ENCODE data around the gene LRIG3. TPM values are rescaled to one million over a fixed set of nuclear protein-coding genes. Genes with fewer than 3 reads are reported as not detected.
"Not testable (repeated sequence)": the region's sequence is repeated elsewhere in the genome, so short reads cannot be mapped to it uniquely, and the experiment has no call there.

LRIG3 gene
- total RNA-seq, 4 donors from 2014 or later, result 42.0 to 103 (median 50.2) TPM

GRCh38 chr12:58914457-58914856 lies 5.8 kb downstream of the LRIG3 start:
- intact Hi-C loops (cut with DNase I; ENCODE audit: low total_unique reads), result no loop called here
- no peaks in the 10 kb centered on the region for H3K27me3 ChIP-seq
- no peaks in the 10 kb centered on the region for H3K9me3 ChIP-seq
- peaks cover 0 to 8% of the 10 kb centered on the region in 2 donors for H3K4me1 ChIP-seq
- no peak for TF ChIP-seq POLR2A (IDR thresholded peaks at IDR 0.05)
- TF ChIP-seq, protein P1, sequence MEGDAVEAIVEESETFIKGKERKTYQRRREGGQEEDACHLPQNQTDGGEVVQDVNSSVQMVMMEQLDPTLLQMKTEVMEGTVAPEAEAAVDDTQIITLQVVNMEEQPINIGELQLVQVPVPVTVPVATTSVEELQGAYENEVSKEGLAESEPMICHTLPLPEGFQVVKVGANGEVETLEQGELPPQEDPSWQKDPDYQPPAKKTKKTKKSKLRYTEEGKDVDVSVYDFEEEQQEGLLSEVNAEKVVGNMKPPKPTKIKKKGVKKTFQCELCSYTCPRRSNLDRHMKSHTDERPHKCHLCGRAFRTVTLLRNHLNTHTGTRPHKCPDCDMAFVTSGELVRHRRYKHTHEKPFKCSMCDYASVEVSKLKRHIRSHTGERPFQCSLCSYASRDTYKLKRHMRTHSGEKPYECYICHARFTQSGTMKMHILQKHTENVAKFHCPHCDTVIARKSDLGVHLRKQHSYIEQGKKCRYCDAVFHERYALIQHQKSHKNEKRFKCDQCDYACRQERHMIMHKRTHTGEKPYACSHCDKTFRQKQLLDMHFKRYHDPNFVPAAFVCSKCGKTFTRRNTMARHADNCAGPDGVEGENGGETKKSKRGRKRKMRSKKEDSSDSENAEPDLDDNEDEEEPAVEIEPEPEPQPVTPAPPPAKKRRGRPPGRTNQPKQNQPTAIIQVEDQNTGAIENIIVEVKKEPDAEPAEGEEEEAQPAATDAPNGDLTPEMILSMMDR (IDR thresholded peaks at IDR 0.05), result no peak
- no peak overlapping the region for H3K4me3 ChIP-seq
- DNase-seq, result no peak
- no peaks in the 10 kb centered on the region for H3K36me3 ChIP-seq
- no peak overlapping the region for H3K27ac ChIP-seq

DNA sequence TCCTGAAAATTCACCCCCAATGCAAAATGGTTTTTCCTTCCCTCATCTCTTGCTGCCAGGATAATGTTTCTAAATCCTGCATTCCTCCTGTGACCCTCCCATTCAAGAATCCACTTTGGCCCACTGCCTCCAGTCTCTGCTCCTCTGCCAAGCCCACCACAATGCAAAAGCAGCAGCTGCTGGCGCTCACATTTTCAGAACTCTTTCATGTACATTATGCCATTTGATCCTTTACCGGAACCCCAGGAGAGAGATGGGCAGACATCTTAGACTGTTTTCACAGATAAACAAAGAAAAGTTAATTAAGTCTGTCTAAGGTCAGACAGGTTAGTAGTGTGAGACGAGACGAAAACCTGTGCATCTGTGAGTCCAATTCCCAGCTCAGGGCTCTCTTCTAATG lies 12.9 kb downstream of the LRIG3 start:
- no peak overlapping the region for H3K27ac ChIP-seq
- intact Hi-C loops (cut with DNase I; ENCODE audit: low total_unique reads), result no loop called here
- H3K9me3 ChIP-seq, result no peaks in the 10 kb centered on the region
- H3K36me3 ChIP-seq, result no peaks in the 10 kb centered on the region
- no peaks in the 10 kb centered on the region for H3K4me1 ChIP-seq
- TF ChIP-seq, protein P1 (IDR thresholded peaks at IDR 0.05), result no peak
- no peak for TF ChIP-seq POLR2A (IDR thresholded peaks at IDR 0.05)
- no peaks in the 10 kb centered on the region for H3K27me3 ChIP-seq
- DNase-seq, result no peak
- no peak overlapping the region for H3K4me3 ChIP-seq

- no peak overlapping the region for H3K4me3 ChIP-seq
- H3K9me3 ChIP-seq, result no peaks in the 10 kb centered on the region
- TF ChIP-seq, protein P1 (IDR thresholded peaks at IDR 0.05), result no peak
- TF ChIP-seq POLR2A (IDR thresholded peaks at IDR 0.05), result no peak
- H3K4me1 ChIP-seq, result no peaks in the 10 kb centered on the region
- intact Hi-C loops (cut with DNase I; ENCODE audit: low total_unique reads), result no loop called here
- no peak overlapping the region for H3K27ac ChIP-seq
- H3K36me3 ChIP-seq, result no peaks in the 10 kb centered on the region
- DNase-seq, result no peak
- no peaks in the 10 kb centered on the region for H3K27me3 ChIP-seq
These were observed 13.4 kb downstream of the LRIG3 start for GRCh38 chr12:58906917-58907316.

DNA sequence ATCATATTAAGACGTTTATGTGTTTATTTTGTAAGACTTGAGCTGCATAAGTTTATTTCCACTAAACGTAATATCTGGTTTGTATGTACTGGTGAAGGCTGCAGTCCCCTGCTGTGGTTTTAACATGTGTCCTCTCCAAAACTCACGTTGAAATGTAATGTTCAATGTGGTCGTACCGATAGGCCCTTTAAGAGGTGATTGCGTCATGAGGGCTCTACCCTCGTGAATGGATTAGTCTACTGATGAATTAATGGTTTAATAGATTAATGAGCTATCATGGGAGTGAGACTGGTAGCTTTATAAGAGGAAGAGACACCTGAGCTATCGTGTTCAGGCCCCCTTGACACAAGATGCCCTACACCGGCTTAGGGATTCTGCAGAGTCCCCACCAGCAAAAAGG lies 14.9 kb downstream of the LRIG3 start:
- TF ChIP-seq POLR2A (IDR thresholded peaks at IDR 0.05), result no peak
- TF ChIP-seq, protein P1 (IDR thresholded peaks at IDR 0.05), result no peak
- intact Hi-C loops (cut with DNase I; ENCODE audit: low total_unique reads), result no loop called here
- Histone ChIP-seq H3K27ac (no peak overlapping the region), H3K4me1 (no peaks in the 10 kb centered on the region), H3K36me3 (no peaks in the 10 kb centered on the region), H3K27me3 (no peaks in the 10 kb centered on the region), H3K4me3 (no peak overlapping the region), H3K9me3 (no peaks in the 10 kb centered on the region)
- DNase-seq, result no peak

GRCh38 chr12:58902726-58903125 lies 17.6 kb downstream of the LRIG3 start:
- H3K27me3 ChIP-seq; H3K27ac ChIP-seq; H3K4me1 ChIP-seq; H3K4me3 ChIP-seq; H3K36me3 ChIP-seq; H3K9me3 ChIP-seq; intact Hi-C loops (cut with DNase I; ENCODE audit: low total_unique reads); DNase-seq: not testable (repeated sequence)

- Histone ChIP-seq H3K4me3 (no peak overlapping the region), H3K4me1 (no peaks in the 10 kb centered on the region), H3K27me3 (no peaks in the 10 kb centered on the region), H3K36me3 (no peaks in the 10 kb centered on the region), H3K9me3 (no peaks in the 10 kb centered on the region), H3K27ac (no peak overlapping the region)
- intact Hi-C loops (cut with DNase I; ENCODE audit: low total_unique reads), result no loop called here
- no peak for DNase-seq
- TF ChIP-seq, protein P1 (IDR thresholded peaks at IDR 0.05), result no peak
- TF ChIP-seq POLR2A (IDR thresholded peaks at IDR 0.05), result no peak
These were observed 18.6 kb downstream of the LRIG3 start for GRCh38 chr12:58901664-58902063.
